ENCODE results near the gene CDKN2AIP. TPM values are rescaled to one million over a fixed set of nuclear protein-coding genes. Genes with fewer than 3 reads are reported as not detected.

The CDKN2AIP gene
- total and polyA plus RNA-seq, 10 donors, result 11.6 to 27.9 (median 17.8) TPM

GRCh38 chr4:183495184-183495583, 50.7 kb downstream of the CDKN2AIP start:
- H3K4me1 ChIP-seq, result peaks cover 0 to 15% (median 5%) of the 10 kb centered on the region in 6 donors
- intact Hi-C loops (cut with DNase I; ENCODE audit: low total_unique reads), result no loop called here
- peaks cover 0 to 15% (median 0%) of the 10 kb centered on the region in 6 donors for H3K36me3 ChIP-seq
- no peak overlapping the region for H3K4me3 ChIP-seq
- TF ChIP-seq POLR2AphosphoS5 (IDR thresholded peaks at IDR 0.05), result no peak
- no peak for TF ChIP-seq POLR2A (IDR thresholded peaks at IDR 0.05)
- no peak for TF ChIP-seq CTCF (IDR thresholded peaks at IDR 0.05 in 8 of 11, conservative IDR thresholded peaks at IDR 0.05 in 3 of 11)
- H3K27ac ChIP-seq, result no peak overlapping the region
- DNase-seq, result no peak
- WGBS, 5 donors, result 83 to 92% (median 88%) methylated on average over 3 of the region's 3 CpGs
- no peaks in the 10 kb centered on the region for H3K27me3 ChIP-seq (replicated peaks in 1 of 7)
- H3K9me3 ChIP-seq, result peaks cover 0 to 16% (median 13%) of the 10 kb centered on the region in 8 donors

Other genes with a start within 250 kb of the CDKN2AIP start
- gene CLDN22, start 124.4 kb upstream of the CDKN2AIP start, total RNA-seq, result not detected
- not detected for gene CLDN22, start 124.4 kb upstream of the CDKN2AIP start, polyA plus RNA-seq
- not detected for gene CLDN24, start 122.2 kb upstream of the CDKN2AIP start, total RNA-seq
- gene CLDN24, start 122.2 kb upstream of the CDKN2AIP start, polyA plus RNA-seq, result not detected
- 10 to 100 TPM in 4 of 7 donors, 1 to 10 TPM in 3; 4.2 to 21.7 (median 10.6) TPM for gene ING2, start 60.4 kb downstream of the CDKN2AIP start, total RNA-seq
- gene ING2, start 60.4 kb downstream of the CDKN2AIP start, polyA plus RNA-seq, result 10 to 100 TPM in 1 of 3 donors, 1 to 10 TPM in 2; 8.0 to 12.3 (median 9.4) TPM
- 10 to 100 TPM in 6 of 7 donors, 1 to 10 TPM in 1; 8.9 to 16.9 (median 14.2) TPM for gene RWDD4, start 214.5 kb downstream of the CDKN2AIP start, total RNA-seq
- 10 to 100 TPM in 2 of 3 donors, 1 to 10 TPM in 1; 8.3 to 12.9 (median 11.3) TPM for gene RWDD4, start 214.5 kb downstream of the CDKN2AIP start, polyA plus RNA-seq
- 10 to 100 TPM; 33.8 to 72.2 (median 47.1) TPM for gene TRAPPC11, start 214.7 kb downstream of the CDKN2AIP start, total RNA-seq
- gene TRAPPC11, start 214.7 kb downstream of the CDKN2AIP start, polyA plus RNA-seq, result 10 to 100 TPM; 14.3 to 15.1 (median 15.0) TPM

Data from spleen (tissue), 11 donors.